GM21529 (cell line): ENCODE results near the gene PRDM5.
A peak's percentile ranks its signal among the peaks of the same experiment; 100 is the strongest.
"Not testable (repeated sequence)": the region's sequence is repeated elsewhere in the genome, so short reads cannot be mapped to it uniquely, and the experiment has no call there.

Source experiments
- ATAC-seq: cut with Tn5 transposase; IDR thresholded peaks from one replicate; pipeline ENCODE4 v1.9.1; 2021; ENCODE audit not compliant: unreplicated experiment

PRDM5 gene

DNA sequence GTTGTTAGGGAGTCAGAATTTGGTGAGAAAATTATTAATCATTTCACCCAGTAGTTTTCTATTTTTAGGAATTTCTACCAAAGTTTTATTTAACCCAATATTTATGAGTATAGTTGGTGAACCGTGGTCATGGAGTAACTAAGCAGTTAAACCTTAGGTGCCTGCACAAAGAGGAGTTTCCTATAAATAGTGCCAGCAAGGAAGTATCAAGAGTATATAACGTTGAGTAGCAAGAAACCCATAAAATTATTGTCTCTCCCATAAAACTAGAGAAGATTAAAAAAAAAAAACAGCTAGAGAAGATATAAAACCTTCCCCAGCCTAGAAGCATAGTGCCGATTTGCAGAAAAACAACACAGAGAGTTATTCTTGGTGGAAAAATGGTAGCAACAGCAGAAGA, 158.9 kb downstream of the PRDM5 start:
- ATAC-seq, result no peak

DNA sequence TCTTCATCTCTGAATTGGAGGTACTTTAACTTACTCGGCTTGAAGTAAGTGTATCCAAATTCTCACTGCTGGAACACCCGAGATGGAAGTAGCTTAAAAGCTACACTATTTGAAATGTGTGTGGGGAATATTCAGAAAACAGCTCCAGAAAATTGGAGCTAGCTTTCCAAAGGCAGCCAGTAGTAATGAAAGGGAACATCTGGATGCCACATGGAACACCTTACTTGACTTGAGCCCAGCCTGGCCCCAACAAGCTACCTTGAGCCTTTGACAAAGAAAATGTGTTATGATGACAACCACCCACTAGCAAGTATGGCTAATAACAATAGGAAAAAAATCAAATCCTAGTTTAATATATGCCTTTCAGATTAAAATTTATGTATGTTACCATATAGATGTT, 161.5 kb downstream of the PRDM5 start:
- ATAC-seq, result no peak

DNA sequence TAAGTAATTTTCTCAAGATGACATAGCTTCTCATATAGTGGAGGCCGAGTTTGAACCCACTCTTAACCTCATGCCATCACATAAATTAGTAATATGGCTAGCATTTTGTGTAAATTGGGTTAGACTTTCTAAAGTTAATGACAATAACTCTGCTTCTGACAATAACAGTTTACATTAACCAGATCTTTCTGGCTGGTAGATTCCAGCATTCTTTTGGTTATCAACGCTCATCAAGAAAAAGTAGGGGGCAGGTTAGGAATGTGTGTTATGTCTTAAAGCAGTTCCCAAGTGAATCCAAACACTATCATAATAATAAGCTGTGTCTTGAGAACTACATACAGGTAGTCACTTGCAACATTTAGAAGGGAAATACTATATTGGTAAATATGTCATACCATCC, 162.5 kb downstream of the PRDM5 start:
- ATAC-seq, result no peak

DNA sequence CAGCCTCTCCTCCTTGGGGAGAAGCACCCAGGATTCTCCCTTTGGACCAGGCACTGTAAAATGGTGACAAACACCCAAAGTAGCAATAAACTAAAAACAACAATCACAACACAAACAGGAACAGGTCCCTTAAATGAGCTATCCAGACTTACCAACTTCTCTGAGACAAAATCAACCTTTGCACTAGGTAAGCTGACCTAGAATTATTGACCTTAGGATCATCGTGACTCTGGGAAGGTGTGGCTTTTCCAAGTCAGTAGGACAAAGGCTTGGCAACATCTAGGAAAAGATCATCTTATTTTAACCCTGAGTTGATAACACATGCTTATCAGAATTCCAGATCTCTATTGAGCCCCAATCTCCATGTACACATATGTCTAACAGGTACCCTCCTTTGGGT, 166.7 kb downstream of the PRDM5 start:
- ATAC-seq, result no peak

DNA sequence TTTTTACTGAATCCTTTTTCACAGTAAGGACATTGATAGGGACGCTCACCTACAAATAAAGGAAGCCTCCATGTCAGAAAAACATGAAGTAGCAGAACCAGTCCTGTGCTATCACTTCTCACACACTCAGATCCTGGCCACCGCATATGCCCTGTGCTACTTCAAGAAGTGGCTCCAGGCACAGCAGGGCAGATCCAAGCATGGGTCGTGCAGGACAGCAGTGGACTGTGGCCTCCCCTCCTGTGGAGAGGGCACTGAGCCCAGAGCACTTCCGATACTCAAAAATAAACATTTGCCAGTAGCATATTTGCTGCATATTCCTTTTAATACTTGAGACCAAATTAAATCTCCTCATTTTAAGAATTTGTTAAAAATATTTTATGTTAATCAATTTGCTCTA, 167.9 kb downstream of the PRDM5 start:
- ATAC-seq, result no peak

DNA sequence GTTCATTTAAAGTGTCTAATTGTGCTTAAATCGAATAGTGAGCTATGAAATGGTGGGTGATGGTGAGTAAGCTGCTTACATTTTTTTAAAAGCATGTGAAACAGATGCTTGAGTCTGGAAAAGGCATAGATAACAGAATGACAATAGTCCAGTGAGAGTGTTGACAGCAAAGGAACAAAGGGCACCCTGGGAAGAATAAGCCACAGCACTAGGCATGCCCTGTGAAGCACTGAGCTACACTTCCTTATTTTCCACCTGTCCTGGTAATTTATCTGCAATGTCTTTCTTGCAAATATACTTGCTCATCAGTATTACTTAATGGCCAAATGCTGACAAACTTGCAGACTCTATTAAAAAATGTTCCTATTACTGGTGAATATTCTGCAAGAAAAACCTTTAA, 168.7 kb downstream of the PRDM5 start:
- no peak for ATAC-seq

DNA sequence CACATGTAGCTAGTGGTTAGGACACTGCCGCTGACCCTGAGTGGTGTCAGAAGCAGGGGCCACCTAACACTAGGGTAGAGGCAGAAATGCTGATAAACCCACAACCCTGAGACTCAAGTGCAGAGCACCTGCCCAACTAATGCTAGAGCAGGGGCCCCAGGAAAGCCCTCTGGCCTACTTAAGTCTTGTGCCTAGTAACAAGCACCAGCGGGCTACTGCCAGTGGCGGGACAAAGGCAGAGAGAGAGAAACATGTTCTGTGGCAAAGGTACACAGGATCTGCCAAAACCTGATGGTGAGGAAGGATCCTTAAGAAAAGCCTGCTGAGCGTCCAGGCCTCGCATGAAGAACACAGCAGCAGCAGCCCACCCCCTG, 172.4 kb downstream of the PRDM5 start:
- peak; percentile 5 for ATAC-seq

DNA sequence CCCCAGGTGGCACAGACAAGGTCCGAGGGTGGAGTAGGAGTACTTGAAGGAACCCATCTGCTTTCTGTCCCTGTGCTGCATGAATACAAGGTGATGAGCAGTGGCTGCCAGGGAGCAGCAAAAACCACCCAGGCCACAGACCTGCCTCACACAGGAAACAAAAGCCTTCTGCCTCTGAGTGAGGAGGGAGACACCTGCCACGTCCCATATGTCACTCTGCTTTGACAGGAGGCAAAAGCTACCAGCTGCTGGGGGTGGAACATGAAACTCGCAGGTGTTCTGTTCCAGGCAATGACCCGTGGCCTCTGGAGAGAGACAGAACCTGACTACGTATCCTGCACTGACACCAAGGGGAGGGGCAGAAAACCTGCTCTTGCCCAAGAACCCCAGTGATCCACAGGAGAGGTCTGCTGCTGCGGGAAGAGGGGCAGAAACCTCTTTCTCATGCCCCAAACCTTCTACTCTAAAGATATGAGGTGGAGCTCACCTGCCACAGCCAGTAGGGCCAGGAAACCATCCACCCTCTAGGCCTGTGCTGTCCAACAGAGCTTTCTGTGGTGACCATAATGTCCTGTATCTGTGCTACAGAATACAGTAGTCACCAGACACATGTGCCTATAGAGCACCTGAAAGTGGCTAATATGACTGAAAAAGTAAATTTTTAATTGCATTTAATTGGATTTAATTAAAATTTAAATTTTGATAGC, 172.9 kb downstream of the PRDM5 start:
- ATAC-seq, result peak; percentile 95

DNA sequence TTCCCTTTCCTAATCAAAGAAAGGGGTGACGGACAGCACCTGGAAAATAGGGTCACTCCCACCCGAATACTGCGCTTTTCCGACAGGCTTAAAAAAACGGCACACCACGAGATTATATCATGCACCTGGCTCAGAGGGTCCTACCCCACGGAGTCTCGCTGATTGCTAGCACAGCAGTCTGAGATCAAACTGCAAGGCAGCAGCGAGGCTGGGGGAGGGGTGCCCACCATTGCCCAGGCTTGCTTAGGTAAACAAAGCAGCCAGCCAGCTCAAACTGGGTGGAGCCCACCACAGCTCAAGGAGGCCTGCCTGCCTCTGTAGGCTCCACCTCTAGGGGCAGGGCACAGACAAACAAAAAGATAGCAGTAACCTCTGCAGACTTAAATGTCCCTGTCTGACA, 180.9 kb downstream of the PRDM5 start:
- ATAC-seq, result not testable (repeated sequence)

DNA sequence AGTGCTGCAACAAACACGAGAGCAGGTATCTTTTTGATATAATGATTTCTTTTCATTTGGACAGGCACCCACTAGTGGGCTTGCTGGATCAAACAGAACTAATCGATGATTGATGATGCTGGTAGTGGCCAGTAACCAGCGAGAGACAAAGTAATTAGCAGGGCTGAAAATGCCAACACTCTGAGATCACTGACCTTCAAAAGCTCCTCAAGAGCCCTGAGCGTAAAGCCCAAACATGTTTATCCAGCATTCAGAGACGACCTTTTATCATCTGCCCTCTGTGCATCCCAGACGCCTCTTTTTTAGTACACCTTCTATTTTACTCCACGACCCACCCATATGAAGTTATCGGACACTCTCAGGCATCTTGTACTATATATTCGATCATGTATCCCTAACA, 186.2 kb downstream of the PRDM5 start:
- no peak for ATAC-seq

DNA sequence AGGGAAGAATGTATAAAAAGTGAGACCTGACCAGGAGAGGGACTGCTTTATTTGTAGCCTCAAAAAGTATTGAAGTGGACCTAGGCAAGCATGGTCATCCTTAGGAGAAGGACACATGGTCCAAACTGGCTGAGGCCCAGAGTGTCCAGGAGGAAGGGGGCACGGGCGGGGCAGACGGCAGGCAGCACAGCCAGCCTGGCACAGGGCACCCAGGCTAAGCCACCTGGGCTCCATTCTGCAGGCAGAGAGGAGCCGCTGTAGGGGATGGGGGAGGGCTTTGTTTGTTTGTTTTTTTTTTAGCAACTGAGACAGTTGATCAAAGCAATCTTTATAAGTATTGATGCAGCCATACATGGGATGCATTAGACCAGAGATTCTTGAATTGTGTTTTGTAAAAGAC, 188.6 kb downstream of the PRDM5 start:
- no peak for ATAC-seq

DNA sequence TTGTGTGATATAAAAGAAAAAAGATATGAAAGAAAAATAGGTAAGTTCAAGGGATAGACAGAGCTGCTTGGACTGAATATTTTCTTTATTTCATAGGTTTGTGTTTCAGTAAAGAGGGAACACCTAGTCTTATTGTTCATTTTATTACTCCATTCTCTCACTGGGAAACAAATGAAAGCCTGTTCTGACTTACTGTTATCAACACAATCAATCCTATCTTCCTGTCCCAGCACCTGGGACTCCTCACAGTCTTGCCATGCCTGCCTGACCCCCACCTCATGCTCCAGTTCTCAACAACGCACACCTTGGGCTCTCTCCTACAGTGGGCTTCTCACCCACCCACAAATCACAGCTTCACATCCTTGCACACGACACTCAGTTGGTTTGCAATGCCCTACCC, 189.5 kb downstream of the PRDM5 start:
- ATAC-seq, result no peak

DNA sequence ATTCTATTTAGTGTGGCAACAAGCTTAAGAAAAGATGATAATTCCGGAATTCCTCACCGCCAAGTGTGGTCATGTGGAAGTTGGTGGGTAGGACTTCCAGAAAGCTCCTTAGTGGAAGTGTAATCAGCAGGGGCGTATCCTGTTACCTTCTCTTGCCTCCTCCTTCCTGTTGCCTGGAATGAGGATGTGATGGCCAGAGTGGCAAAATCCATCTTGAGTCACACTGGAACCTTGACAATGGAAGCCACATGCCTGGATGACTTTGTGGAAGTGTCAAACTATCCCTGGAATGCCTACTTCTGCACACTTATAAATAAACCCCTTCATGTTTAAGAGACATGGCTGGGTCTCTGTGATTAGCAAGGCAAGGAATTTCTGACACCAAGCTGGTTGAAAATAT, 191.0 kb downstream of the PRDM5 start:
- no peak for ATAC-seq

DNA sequence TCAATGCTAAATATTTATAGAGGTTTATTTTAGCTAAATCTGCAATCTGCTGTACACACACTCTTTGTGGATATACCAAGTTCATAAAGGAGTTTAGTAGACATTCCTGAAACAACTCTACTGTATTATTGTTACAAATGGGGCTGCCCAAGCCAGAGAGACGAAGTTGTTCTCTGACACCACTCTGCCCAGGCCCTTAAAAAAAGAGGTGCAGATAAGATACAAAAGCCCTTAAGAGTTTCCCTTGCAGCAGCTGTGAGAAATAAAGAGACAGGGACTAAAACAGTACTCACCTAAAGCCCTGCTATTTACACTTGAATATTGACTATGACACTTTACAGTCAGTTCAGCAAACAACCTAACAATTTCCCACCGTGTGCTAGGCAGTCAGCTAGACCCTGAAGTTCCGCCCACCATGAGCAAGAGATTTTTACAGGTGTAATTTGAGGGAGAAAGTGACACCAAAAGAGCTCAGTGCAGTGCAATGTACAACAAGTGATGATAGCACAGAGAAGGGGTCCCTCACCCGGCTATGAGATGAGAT, 191.7 kb downstream of the PRDM5 start:
- ATAC-seq, result no peak

DNA sequence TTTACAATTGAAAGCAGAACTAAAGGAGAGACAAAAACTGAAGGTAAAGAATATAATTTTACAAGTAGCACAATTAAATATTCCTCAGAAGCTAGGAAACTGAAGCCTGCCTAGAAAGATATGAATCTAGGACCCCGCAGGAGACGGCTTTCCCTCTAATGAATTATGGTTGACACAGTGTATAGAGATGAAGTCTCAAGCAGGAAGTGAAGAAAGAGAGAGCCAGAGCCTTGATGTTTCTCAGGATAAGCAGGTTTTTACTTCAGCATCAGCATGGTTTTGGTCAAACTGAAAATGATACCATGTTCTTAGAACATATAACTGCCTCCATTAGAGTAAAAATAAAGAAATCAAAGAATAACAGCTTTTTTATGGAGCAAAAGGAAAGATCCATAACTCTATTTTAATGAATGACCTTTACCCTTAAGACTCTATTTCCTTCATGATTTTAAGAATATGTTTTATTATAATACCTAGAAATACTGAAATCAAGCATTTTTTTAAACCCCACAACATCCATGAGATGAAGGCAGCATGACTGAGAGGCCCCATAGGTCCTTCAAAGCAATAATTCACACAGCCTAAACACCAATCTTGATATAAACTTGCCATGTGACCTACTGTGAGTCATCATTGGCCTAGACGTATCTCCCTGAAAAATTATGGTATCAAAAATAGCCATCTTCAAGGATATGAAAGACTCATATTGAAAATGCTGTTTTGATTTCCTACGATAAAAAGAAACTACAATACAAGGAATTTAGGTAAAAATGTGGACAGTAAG, 193.4 kb downstream of the PRDM5 start:
- ATAC-seq, result no peak

DNA sequence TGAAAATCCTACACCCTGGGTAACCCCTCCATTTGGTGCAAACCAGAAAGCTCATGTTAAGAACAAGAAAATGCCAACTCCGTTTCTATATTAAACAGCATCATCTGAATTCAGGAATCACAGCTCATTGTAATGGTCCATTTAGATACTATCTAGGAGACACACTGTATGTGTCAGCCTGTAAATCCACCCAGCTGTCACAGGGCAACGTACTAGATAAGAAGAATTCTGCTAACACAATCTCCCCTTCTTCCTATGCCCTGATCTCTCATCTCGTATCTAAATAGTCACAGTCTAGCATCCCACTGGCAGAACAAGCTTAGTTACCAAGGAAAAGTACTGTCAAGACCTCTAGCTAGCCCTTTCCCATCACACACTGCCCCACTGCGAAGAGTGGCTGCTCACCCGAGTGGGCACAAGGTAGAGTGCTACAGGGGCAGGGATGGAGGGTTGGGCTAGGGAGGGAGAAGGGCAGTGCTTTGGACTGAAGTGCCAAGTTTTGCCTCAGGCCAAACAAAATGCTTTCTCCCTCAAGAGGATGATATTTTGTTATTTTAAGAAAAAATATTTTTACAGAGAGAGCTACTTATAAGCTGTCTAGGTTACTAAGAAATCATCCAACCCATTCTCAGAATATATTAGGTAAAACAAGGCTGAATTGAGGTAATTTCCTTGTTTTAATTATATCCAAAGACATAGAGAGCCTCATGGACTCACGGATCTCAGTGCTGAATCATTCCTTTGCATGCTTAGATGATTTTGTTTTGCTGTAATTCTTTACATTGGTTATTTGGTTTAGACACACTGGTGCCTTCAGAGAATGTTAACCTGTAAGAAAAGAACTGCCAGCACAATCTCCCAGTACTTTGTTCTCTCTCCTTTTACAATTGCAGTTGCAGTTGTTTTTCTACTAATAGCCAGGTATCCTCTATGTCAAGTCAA, 196.6 kb downstream of the PRDM5 start:
- no peak for ATAC-seq

DNA sequence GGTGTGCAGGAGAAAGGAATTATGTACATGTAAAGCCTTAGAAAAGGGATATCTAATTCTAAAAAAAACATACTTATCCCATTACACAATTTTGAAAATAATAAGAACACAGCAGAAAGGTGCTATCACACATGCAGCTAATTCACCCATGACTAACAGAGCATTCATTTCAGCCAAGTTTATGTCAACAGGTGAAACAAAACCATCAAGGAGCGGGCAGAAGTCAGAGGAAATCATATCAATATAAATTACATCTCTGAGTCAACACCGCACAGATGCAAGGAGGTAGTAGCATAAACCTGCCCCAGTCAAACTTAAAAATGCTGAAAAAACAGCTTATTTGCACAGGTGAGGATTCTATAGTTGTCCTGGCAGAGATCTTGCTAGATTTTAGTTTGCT, 197.9 kb downstream of the PRDM5 start:
- ATAC-seq, result no peak

DNA sequence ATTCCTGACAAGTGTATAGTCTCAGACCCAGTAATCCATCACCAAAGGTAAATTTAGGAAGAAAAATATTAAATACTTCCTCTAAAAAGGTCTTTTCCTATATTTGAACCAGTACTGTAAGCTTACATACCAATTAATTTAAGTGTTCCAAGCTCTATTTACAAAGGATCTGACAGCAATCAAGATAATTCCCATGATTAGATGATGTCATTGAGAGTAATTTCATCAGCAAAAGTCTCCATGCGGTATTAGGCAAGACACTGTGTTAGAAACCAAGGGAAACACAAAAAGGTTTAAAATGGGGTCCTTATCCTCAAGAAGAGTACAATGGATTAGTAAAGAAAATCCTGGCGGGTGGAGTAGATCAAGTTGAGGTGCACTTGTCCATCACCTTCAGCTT, 198.5 kb downstream of the PRDM5 start:
- ATAC-seq, result no peak

DNA sequence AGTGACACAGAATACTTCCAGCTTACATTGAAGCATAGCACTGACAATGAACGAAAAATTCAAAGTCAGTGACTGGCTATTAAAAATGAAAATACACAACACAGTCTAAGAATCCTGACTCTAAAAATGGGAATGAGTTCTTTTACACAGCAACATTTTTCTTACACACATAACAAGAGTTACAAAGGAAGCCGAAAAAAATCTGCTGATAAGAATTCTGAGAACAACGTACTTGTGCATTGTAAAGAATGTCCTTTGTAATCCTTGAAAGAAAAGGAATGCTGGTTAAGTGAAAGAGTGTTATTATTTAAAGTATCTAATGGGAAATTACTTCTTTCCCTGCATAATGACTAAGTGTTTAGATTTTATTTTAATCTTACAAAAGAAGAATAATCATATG, 199.4 kb downstream of the PRDM5 start:
- no peak for ATAC-seq

DNA sequence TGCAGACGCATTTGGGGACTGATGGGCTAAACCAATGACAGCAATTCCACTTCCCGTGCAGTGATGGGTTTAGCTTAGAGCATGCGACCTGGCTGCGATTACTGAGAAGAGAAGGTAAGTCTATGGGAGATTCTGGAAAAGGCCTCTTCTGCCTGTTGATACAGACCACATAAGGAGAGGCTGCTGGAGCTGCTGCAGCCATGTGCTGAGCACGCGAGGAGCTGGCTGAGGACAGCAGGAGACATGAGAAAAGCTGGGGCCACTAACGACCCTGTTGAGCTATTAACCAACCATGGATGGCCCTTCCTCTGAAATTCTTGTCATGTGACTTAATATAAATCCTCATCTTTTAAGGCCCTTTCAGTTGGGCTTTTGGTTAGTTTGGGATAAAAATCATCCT, 199.9 kb downstream of the PRDM5 start:
- no peak for ATAC-seq

DNA sequence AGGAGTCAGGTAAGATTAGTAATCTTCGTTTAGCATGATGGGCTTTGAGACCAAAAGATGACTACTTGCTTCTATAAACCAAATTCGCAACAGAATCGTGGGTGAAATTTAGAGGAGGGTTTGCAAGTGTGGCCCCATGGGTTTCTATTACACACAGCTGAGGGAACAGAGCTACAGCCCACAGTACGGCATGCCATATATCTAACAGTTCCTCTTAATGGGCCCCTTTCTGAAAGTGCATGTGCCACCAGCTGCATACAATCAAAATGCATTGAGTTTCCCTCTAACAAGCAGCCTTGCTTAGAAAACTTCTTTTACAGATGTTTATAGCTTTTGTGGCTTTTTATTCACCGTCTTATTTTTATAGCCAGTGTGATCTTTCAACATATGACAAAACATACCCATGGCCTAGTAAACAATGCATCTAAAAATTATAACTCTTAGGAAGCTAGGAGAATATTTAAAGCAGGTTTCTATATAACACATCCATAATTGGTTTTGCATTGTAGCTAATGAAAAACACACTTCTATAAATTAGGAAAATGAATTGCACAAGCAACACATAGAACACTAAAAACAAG, 202.1 kb downstream of the PRDM5 start:
- no peak for ATAC-seq
